BE2C (cell line): Measurements from ENCODE around the gene SYT17.

Source experiments
- DNase-seq: peaks from one replicate; pipeline ENCODE4 v3.0.0-alpha.2; 2020
- H3K27me3 ChIP-seq: fragments of 250-450 bp; sonication (Bioruptor Pico); 2 replicates; pipeline ENCODE4 v1.5.1; 2020; ENCODE audit warnings: mild to moderate bottlenecking
- H3K36me3 ChIP-seq: fragments of 250-450 bp; sonication (Bioruptor Pico); 2 replicates; pipeline ENCODE4 v1.5.1; 2020; ENCODE audit warnings: mild to moderate bottlenecking
- H3K4me1 ChIP-seq: fragments of 250-450 bp; sonication (Bioruptor Pico); 2 replicates; pipeline ENCODE4 v1.5.1; 2020
- H3K4me3 ChIP-seq: 2 replicates; pipeline ENCODE4 v1.5.1; 2011; ENCODE audit warnings: low read depth, low read length
- H3K9me3 ChIP-seq: fragments of 250-450 bp; sonication (Bioruptor Pico); 2 replicates; pipeline ENCODE4 v1.5.1; 2020
- CTCF ChIP-seq: IDR thresholded peaks from 2 replicates; pipeline ENCODE4 v1.5.1; 2012; ENCODE audit warnings: mild to moderate bottlenecking, low read depth, low read length

The SYT17 gene

GRCh38 chr16:19315889-19316433 is 147.9 kb downstream of the SYT17 start:
- H3K9me3 ChIP-seq = no peaks in the 10 kb centered on the region
- no peaks in the 10 kb centered on the region for H3K4me1 ChIP-seq
- DNase-seq = no peak
- no peak overlapping the region for H3K4me3 ChIP-seq
- TF ChIP-seq CTCF = no peak
- H3K27me3 ChIP-seq = no peaks in the 10 kb centered on the region
- H3K36me3 ChIP-seq = no peaks in the 10 kb centered on the region

- TF ChIP-seq CTCF = no peak
- Histone ChIP-seq H3K27me3 (no peaks in the 10 kb centered on the region), H3K9me3 (no peaks in the 10 kb centered on the region), H3K36me3 (no peaks in the 10 kb centered on the region), H3K4me1 (no peaks in the 10 kb centered on the region), H3K4me3 (no peak overlapping the region)
- no peak for DNase-seq
Measured at GRCh38 chr16:19316846-19317245, 148.8 kb downstream of the SYT17 start.
